Activated CD4-positive, CD25-positive, alpha-beta regulatory T cell (primary cell): Measurements from ENCODE around the gene AKAP13.

Experiments used
- DNase-seq, 4 experiments: peaks; one replicate each; lab custom pipeline; 2025; lab: John Stamatoyannopoulos, UW

The AKAP13 gene

GRCh38 chr15:85702321-85703101 lies 322.1 kb downstream of the AKAP13 start:
- no peak for DNase-seq

GRCh38 chr15:85704066-85704465 lies 323.7 kb downstream of the AKAP13 start:
- no peak for DNase-seq

DNA sequence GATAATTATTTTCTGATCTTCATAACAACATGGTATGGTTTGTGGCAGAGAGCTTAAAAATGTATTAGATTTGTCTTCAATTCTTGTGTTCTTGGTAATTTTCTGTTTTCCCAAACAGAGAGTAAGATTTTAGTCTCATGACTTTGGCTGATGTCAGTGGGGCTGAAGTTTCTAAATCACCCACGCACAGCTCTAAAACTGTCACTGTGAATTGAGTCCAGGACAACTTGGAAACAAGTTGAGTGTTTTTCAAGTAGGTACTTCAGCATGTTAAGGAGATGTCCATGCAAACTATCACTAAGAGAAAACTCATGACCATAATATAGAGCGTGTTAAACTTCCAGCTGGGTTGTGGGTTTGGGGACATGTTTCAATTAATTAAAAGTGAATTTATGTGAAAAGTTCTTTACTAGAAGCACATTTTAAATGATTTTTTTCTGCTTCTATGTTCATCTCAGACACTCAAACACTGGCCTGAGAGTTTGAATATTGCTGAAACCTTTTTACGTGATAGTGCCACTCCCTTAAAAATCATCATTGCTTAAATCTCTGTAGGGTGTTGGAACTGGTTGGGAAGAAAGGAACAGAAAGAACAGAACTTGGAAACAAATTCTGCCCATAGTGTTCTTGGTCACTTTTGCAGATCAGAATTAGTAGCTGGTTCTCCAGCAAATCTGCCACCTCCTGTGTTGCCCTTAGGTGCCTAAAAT lies 324.5 kb downstream of the AKAP13 start:
- no peak for DNase-seq

DNA sequence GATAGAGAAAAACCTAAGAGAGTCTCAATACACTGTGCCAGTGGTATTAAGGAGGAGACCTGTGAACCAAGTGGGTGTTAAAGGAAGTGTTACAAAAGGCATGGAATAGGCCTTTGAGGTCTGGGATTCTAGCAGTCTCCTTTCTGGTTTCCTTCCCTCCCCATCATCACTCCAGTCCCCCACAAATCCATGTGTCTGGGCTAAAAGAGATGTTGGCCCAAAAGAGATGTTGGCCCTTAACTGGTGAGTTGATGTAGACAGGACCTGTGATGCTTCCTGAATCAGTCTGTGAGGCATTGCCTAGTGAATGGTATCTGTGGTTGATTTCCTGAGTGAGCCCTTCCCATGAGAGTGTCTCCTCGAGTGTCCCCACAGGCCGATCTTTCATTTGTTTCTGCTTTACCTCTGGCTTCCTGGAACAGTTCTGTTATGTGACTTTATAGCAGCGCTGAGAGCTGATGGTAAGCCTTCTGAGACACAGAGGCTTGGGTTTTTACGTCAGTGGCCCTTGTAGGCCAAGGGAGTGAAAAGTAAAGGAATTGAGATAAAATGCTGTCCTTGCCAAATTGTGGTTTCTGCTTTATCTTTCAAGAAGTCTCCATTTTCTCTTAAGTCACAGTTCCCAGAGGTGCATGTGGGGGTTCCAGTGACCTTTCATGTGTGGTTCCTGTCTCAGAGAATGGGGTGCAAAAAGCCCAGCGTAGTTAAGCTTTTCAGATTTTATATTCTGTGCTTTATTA lies 326.5 kb downstream of the AKAP13 start:
- DNase-seq: no peak

GRCh38 chr15:85707519-85708338 lies 327.3 kb downstream of the AKAP13 start:
- no peak for DNase-seq

- DNase-seq: no peak
Measured at GRCh38 chr15:85708402-85708941, 328.1 kb downstream of the AKAP13 start.

- no peak for DNase-seq
Measured at GRCh38 chr15:85709250-85709649, 328.8 kb downstream of the AKAP13 start.

DNA sequence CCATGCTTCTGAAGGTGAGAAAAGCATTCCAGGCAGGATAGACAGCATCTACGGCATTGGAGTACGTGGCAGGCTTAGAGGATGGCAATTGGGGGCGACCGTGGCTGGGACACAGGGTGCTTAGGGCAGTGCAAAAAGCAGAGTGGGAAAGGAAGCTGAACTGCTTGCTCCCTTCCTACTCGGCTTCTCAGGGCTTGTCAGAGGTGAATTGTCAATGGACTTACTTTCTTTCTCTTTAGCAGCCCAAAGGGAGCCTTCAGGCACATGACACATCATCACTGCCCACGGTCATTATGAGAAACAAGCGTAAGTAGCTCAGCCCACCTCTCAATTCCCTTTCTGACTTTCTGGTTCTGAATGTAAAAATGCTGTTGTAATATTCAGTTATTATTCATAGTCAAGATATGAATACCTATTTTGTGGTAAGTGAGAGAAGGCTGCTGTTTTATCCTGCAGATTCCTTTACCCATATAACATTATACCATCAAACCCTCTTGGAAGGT lies 330.0 kb downstream of the AKAP13 start:
- no peak for DNase-seq

GRCh38 chr15:85711580-85712192 lies 331.3 kb downstream of the AKAP13 start:
- no peak for DNase-seq

- DNase-seq: no peak
Measured at GRCh38 chr15:85716261-85716660, 335.9 kb downstream of the AKAP13 start.

DNA sequence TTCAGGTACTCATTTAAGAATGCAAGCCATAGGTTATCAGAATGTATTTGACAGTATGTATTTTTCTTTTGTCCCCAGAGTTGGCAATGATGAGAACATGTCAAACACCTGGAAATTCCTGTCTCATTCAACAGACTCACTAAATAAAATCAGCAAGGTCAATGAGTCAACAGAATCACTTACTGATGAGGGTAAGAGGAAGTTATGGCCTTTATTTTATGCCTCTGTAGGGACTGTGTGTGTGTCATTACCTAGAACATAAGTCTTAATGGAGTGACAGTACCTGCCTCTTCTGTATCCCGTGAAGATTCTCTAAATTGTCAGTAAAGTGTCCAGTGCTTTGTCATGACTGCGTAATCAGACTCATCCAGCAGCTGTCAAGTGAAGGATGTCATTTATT lies 336.8 kb downstream of the AKAP13 start:
- no peak for DNase-seq

DNA sequence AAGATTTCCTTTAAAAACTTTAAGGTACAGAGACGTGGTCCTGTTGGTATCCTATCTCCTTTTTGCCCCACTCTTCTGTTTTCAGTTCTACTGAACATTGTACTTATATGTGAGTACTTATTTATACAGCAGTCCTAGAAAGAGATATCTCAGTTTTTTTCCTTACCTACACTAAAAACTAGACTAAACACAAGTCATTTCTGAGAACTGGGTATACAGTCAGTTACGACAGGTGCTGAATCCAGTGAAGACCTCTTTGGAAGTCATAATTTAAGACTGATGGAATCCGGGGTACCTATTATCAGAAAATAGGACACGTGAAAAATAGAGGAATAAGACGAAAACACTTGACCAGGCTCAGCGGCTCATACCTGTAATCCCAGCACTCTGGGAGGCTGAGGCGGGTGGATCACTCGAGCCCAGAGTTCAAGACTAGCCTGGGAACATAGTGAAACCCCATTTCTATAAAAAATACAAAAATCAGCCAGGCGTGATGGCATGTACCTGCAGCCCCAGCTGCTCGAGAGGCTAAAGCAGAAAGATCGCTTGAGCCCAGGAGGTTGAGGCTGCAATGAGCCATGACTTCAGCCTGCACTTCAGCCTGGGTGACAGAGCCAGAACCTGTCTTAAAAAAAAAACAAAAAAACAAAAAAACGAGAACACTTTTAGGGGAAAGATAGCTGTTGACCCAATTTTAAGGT lies 338.0 kb downstream of the AKAP13 start:
- no peak for DNase-seq

- DNase-seq: no peak
Measured at GRCh38 chr15:85718981-85719380, 338.6 kb downstream of the AKAP13 start.

GRCh38 chr15:85722374-85723152 lies 342.2 kb downstream of the AKAP13 start:
- no peak for DNase-seq

GRCh38 chr15:85723960-85724945 lies 343.9 kb downstream of the AKAP13 start:
- DNase-seq: no peak

DNA sequence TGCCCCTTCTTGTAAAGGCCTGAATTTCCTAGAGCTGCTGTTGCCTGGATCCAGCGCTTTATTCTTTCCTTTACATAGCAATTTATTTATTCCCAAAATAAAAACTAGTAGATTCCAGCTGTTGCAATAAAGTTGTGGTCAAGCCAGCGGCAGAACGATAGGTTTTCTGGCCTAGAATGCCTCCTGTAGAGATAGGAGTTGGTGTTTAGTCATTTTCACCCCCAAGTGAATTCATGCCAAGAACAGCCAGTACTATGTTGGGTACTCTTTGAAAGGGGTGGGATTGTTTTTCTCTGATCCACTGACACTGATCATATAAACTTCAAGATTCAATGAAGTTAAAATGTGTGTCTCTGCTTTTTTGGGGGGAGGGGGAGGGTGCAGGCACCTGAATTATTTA lies 344.6 kb downstream of the AKAP13 start:
- DNase-seq: no peak

GRCh38 chr15:85725564-85725963 lies 345.2 kb downstream of the AKAP13 start:
- DNase-seq: no peak

DNA sequence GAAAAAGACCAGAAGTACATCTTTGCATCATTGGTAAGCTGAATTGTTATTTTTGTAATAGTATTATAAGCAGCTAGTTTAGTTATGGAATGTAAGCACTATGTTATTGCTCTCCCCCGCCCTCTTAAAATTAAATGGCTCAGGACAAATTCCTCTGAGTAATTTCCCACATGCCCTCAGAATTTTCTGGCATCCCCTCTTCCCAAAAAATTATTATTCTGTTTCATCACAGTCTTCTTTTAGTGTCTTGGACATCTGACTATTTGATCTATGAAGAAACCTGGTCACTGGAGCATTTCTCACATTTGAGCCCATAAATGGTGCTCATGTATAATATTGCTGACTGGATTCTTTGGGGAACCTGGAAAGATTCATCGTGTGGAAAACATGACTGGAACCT lies 346.1 kb downstream of the AKAP13 start:
- DNase-seq: no peak
